Measurements from ENCODE around the gene NAA60. TPM values are rescaled to one million over a fixed set of nuclear protein-coding genes. Genes with fewer than 3 reads are reported as not detected.

The NAA60 gene
- total RNA-seq, 2 donors from 2014 or later: 28.3 to 36.3 TPM

GRCh38 chr16:3485821-3486505 is 42.5 kb downstream of the NAA60 start:
- peaks cover 2% of the 10 kb centered on the region for H3K4me1 ChIP-seq
- H3K36me3 ChIP-seq (replicated peaks in 1 of 2; ENCODE audit: insufficient read depth in 1 of 2, low read depth in 2 of 2): peaks cover 27 to 43% of the 10 kb centered on the region in 2 donors
- H3K9me3 ChIP-seq: no peaks in the 10 kb centered on the region
- H3K4me3 ChIP-seq: no peak overlapping the region
- ATAC-seq (no peak), DNase-seq (no peak)
- H3K27ac ChIP-seq: no peak overlapping the region
- TF ChIP-seq POLR2A (IDR thresholded peaks at IDR 0.05) (no peak), CTCF (IDR thresholded peaks at IDR 0.05) (no peak)
- H3K27me3 ChIP-seq: no peaks in the 10 kb centered on the region
- intact Hi-C loops (cut with DNase I): no loop called here
- 78 to 92% methylated on average over 4 to 19 of the region's 20 CpGs for WGBS, 2 donors

- TF ChIP-seq CTCF (IDR thresholded peaks at IDR 0.05): no peak
- TF ChIP-seq POLR2A (IDR thresholded peaks at IDR 0.05): no peak
- Histone ChIP-seq H3K27ac (no peak overlapping the region), H3K9me3 (no peaks in the 10 kb centered on the region), H3K4me3 (no peak overlapping the region), H3K36me3 (replicated peaks in 1 of 2; ENCODE audit: insufficient read depth in 1 of 2, low read depth in 2 of 2) (peaks cover 27 to 41% of the 10 kb centered on the region in 2 donors), H3K4me1 (peaks cover 7% of the 10 kb centered on the region), H3K27me3 (no peaks in the 10 kb centered on the region)
- ATAC-seq (no peak), DNase-seq (no peak)
- intact Hi-C loops (cut with DNase I): no loop called here
- 88 to 94% methylated on average over 15 to 24 of the region's 24 CpGs for WGBS, 2 donors
These were observed 43.2 kb downstream of the NAA60 start for GRCh38 chr16:3486506-3487215.

- intact Hi-C loops (cut with DNase I): no loop called here
- Histone ChIP-seq H3K9me3 (no peaks in the 10 kb centered on the region), H3K27me3 (no peaks in the 10 kb centered on the region), H3K27ac (no peak overlapping the region), H3K36me3 (replicated peaks in 1 of 2; ENCODE audit: insufficient read depth in 1 of 2, low read depth in 2 of 2) (peaks cover 25 to 34% of the 10 kb centered on the region in 2 donors), H3K4me3 (no peak overlapping the region), H3K4me1 (peaks cover 7% of the 10 kb centered on the region)
- DNase-seq (no peak), ATAC-seq (no peak)
- TF ChIP-seq CTCF (IDR thresholded peaks at IDR 0.05): no peak
- no peak for TF ChIP-seq POLR2A (IDR thresholded peaks at IDR 0.05)
- 83% methylated on average over 24 of the region's 24 CpGs; no CpG with 5 or more reads in 1 of the 2 donors for WGBS, 2 donors
These were observed 44.3 kb downstream of the NAA60 start for GRCh38 chr16:3487521-3488410.

- intact Hi-C loops (cut with DNase I): no loop called here
- no peak overlapping the region for H3K27ac ChIP-seq
- H3K27me3 ChIP-seq: no peaks in the 10 kb centered on the region
- H3K36me3 ChIP-seq (replicated peaks in 1 of 2; ENCODE audit: insufficient read depth in 1 of 2, low read depth in 2 of 2): peaks cover 22 to 25% of the 10 kb centered on the region in 2 donors
- 66 to 86% methylated on average over 9 of the region's 13 CpGs for WGBS, 2 donors
- no peak overlapping the region for H3K4me3 ChIP-seq
- TF ChIP-seq CTCF (IDR thresholded peaks at IDR 0.05) (no peak), POLR2A (IDR thresholded peaks at IDR 0.05) (no peak)
- ATAC-seq (no peak), DNase-seq (no peak)
- H3K9me3 ChIP-seq: no peaks in the 10 kb centered on the region
- peaks cover 7% of the 10 kb centered on the region for H3K4me1 ChIP-seq
These were observed 45.3 kb downstream of the NAA60 start for GRCh38 chr16:3488801-3489200.

All from body of pancreas (tissue), 4 donors.